Measurements from ENCODE around the gene SYT17.

Gene SYT17

GRCh38 chr16:19282101-19282500 is 114.1 kb downstream of the SYT17 start:
- Histone ChIP-seq H3K9me3 (ENCODE audit: insufficient read depth, low read length, severe bottlenecking) (no peaks in the 10 kb centered on the region), H3K4me2 (ENCODE audit: insufficient read depth, low read length) (no peak overlapping the region), H4K20me1 (ENCODE audit: insufficient read depth, low read length) (no peaks in the 10 kb centered on the region; the same call in 1 of the 2 replicates), H3K36me3 (ENCODE audit: insufficient read depth, low read length) (no peaks in the 10 kb centered on the region), H3K4me1 (ENCODE audit: insufficient read depth, low read length) (no peaks in the 10 kb centered on the region), H3K27ac (ENCODE audit: low read length) (no peak overlapping the region), H3K27me3 (ENCODE audit: insufficient read depth, low read length, poor library complexity) (peaks cover 2% of the 10 kb centered on the region), H2AFZ (ENCODE audit: low read depth, low read length) (no peak overlapping the region), H3K9ac (ENCODE audit: low read depth, low read length) (no peak overlapping the region), H3K4me3 (ENCODE audit: low read depth in 1 of 2, low read length in 2 of 2) (no peak overlapping the region), H3K79me2 (ENCODE audit: insufficient read depth, low read length) (no peaks in the 10 kb centered on the region)
- TF ChIP-seq CTCF (IDR thresholded peaks at IDR 0.05; ENCODE audit: borderline replicate concordance, extremely low read depth, low read length, poor library complexity, severe bottlenecking): no peak
- DNase-seq: no peak
- no peak for ATAC-seq (ENCODE audit: insufficient read depth, low read depth)

- no peak for DNase-seq
- no peaks in the 10 kb centered on the region for H3K9me3 ChIP-seq (ENCODE audit: insufficient read depth, low read length, severe bottlenecking)
- no peak overlapping the region for H3K4me2 ChIP-seq (ENCODE audit: insufficient read depth, low read length)
- H3K9ac ChIP-seq (ENCODE audit: low read depth, low read length): no peak overlapping the region
- no peak overlapping the region for H3K27ac ChIP-seq (ENCODE audit: low read length)
- no peaks in the 10 kb centered on the region; the same call in 1 of the 2 replicates for H4K20me1 ChIP-seq (ENCODE audit: insufficient read depth, low read length)
- no peaks in the 10 kb centered on the region for H3K4me1 ChIP-seq (ENCODE audit: insufficient read depth, low read length)
- H3K4me3 ChIP-seq (ENCODE audit: low read depth in 1 of 2, low read length in 2 of 2): no peak overlapping the region
- no peaks in the 10 kb centered on the region for H3K79me2 ChIP-seq (ENCODE audit: insufficient read depth, low read length)
- no peak overlapping the region for H2AFZ ChIP-seq (ENCODE audit: low read depth, low read length)
- no peak for ATAC-seq (ENCODE audit: insufficient read depth, low read depth)
- TF ChIP-seq EZH2 (IDR thresholded peaks at IDR 0.05; ENCODE audit: borderline replicate concordance, low read depth, low read length, severe bottlenecking): no peak
- TF ChIP-seq CTCF (IDR thresholded peaks at IDR 0.05; ENCODE audit: borderline replicate concordance, extremely low read depth, low read length, poor library complexity, severe bottlenecking): no peak
- H3K27me3 ChIP-seq (ENCODE audit: insufficient read depth, low read length, poor library complexity): peaks cover 6% of the 10 kb centered on the region
- H3K36me3 ChIP-seq (ENCODE audit: insufficient read depth, low read length): no peaks in the 10 kb centered on the region
Measured at GRCh38 chr16:19283637-19284036, 115.6 kb downstream of the SYT17 start.

- no peaks in the 10 kb centered on the region for H3K36me3 ChIP-seq (ENCODE audit: insufficient read depth, low read length)
- no peak for ATAC-seq (ENCODE audit: insufficient read depth, low read depth)
- no peak overlapping the region for H3K4me2 ChIP-seq (ENCODE audit: insufficient read depth, low read length)
- TF ChIP-seq EZH2 (IDR thresholded peaks at IDR 0.05; ENCODE audit: borderline replicate concordance, low read depth, low read length, severe bottlenecking): no peak
- no peak for TF ChIP-seq CTCF (IDR thresholded peaks at IDR 0.05; ENCODE audit: borderline replicate concordance, extremely low read depth, low read length, poor library complexity, severe bottlenecking)
- H3K27ac ChIP-seq (ENCODE audit: low read length): no peak overlapping the region
- H4K20me1 ChIP-seq (ENCODE audit: insufficient read depth, low read length): no peaks in the 10 kb centered on the region; the same call in 1 of the 2 replicates
- H3K27me3 ChIP-seq (ENCODE audit: insufficient read depth, low read length, poor library complexity): peaks cover 6% of the 10 kb centered on the region
- no peak overlapping the region for H2AFZ ChIP-seq (ENCODE audit: low read depth, low read length)
- no peak for DNase-seq
- H3K79me2 ChIP-seq (ENCODE audit: insufficient read depth, low read length): no peaks in the 10 kb centered on the region
- no peak overlapping the region for H3K9ac ChIP-seq (ENCODE audit: low read depth, low read length)
- no peak overlapping the region for H3K4me3 ChIP-seq (ENCODE audit: low read depth in 1 of 2, low read length in 2 of 2)
- no peaks in the 10 kb centered on the region for H3K9me3 ChIP-seq (ENCODE audit: insufficient read depth, low read length, severe bottlenecking)
- H3K4me1 ChIP-seq (ENCODE audit: insufficient read depth, low read length): no peaks in the 10 kb centered on the region
Measured at GRCh38 chr16:19284207-19284606, 116.2 kb downstream of the SYT17 start.

GRCh38 chr16:19285431-19285830 is 117.4 kb downstream of the SYT17 start, which contains the start of gene CLEC19A:
Gene CLEC19A, plus strand, starts transcription at chr16:19285731. Its CDS starts 121 bp downstream, at chr16:19285852.
- ATAC-seq (ENCODE audit: insufficient read depth, low read depth) (no peak), DNase-seq (no peak)
- no peak within 1 kb of the TSS for H3K4me2 ChIP-seq (ENCODE audit: insufficient read depth, low read length)
- no peaks in the 10 kb centered on the region for H3K4me1 ChIP-seq (ENCODE audit: insufficient read depth, low read length)
- H3K27me3 ChIP-seq (ENCODE audit: insufficient read depth, low read length, poor library complexity): peaks cover 6% of the 10 kb centered on the region
- no peaks in the 10 kb centered on the region; the same call in 1 of the 2 replicates for H4K20me1 ChIP-seq (ENCODE audit: insufficient read depth, low read length)
- H3K4me3 ChIP-seq (ENCODE audit: low read depth in 1 of 2, low read length in 2 of 2): no peak within 1 kb of the TSS
- H3K9ac ChIP-seq (ENCODE audit: low read depth, low read length): no peak within 1 kb of the TSS
- no peak for TF ChIP-seq EZH2 (IDR thresholded peaks at IDR 0.05; ENCODE audit: borderline replicate concordance, low read depth, low read length, severe bottlenecking)
- TF ChIP-seq CTCF (IDR thresholded peaks at IDR 0.05; ENCODE audit: borderline replicate concordance, extremely low read depth, low read length, poor library complexity, severe bottlenecking): no peak
- no peak within 1 kb of the TSS for H3K27ac ChIP-seq (ENCODE audit: low read length)
- H2AFZ ChIP-seq (ENCODE audit: low read depth, low read length): no peak within 1 kb of the TSS
- no peaks in the 10 kb centered on the region for H3K79me2 ChIP-seq (ENCODE audit: insufficient read depth, low read length)
- no peaks in the 10 kb centered on the region for H3K36me3 ChIP-seq (ENCODE audit: insufficient read depth, low read length)
- H3K9me3 ChIP-seq (ENCODE audit: insufficient read depth, low read length, severe bottlenecking): no peaks in the 10 kb centered on the region

Data from DND-41 (cell line).